MCF 10A (cell line): ENCODE results near the gene ADAMTS4. TPM values are rescaled to one million over a fixed set of nuclear protein-coding genes. Genes with fewer than 3 reads are reported as not detected.

Experiments used
- BruUV-seq: library from RNA; stranded (reverse); fragments of 400-500 nt; replicated peaks from 2 replicates; lab custom pipeline; 2021; lab: Mats Ljungman, UMichigan
- CTCF ChIA-PET: fragments of 300-600 bp; sonication (Branson Sonifier 250); formaldehyde crosslinking; extraction: SDS; loops from one replicate; lab custom pipeline; 2021; ENCODE audit warnings: antibody characterized with exemption, inconsistent platforms; lab: Yijun Ruan, JAX
- POLR2A ChIA-PET: fragments of 300-600, 350-650 bp; sonication (Branson Sonifier 250); formaldehyde crosslinking; extraction: SDS; loops from one replicate; lab custom pipeline; 2020; ENCODE audit warnings: antibody characterized with exemption, inconsistent platforms; lab: Yijun Ruan, JAX
- DNase-seq: peaks from one replicate; pipeline ENCODE4 v3.0.0-alpha.2; 2018; ENCODE audit not compliant: unreplicated experiment
- H3K27ac Mint-ChIP-seq: one replicate; pipeline ENCODE4 v1.8.0; 2022; ENCODE audit warnings: mild to moderate bottlenecking, low read depth, mixed read lengths; ENCODE audit not compliant: unreplicated experiment
- H3K27me3 Mint-ChIP-seq: one replicate; pipeline ENCODE4 v1.8.0; 2022; ENCODE audit warnings: mixed read lengths; ENCODE audit not compliant: insufficient read depth, unreplicated experiment
- H3K36me3 Mint-ChIP-seq: one replicate; pipeline ENCODE4 v1.8.0; 2022; ENCODE audit warnings: mild to moderate bottlenecking, moderate library complexity, mixed read lengths; ENCODE audit not compliant: insufficient read depth, unreplicated experiment
- H3K4me1 Mint-ChIP-seq: one replicate; pipeline ENCODE4 v1.8.0; 2022; ENCODE audit warnings: mixed read lengths; ENCODE audit not compliant: insufficient read depth, unreplicated experiment
- H3K4me3 Mint-ChIP-seq: one replicate; pipeline ENCODE4 v1.8.0; 2022; ENCODE audit warnings: mild to moderate bottlenecking, moderate library complexity, mixed read lengths; ENCODE audit not compliant: unreplicated experiment
- H3K9me3 Mint-ChIP-seq: one replicate; pipeline ENCODE4 v1.8.0; 2022; ENCODE audit warnings: mixed read lengths; ENCODE audit not compliant: unreplicated experiment
- intact Hi-C: fragments of 100-400 bp; cut with micrococcal nuclease; formaldehyde crosslinking; loops from 2 replicates; pipeline ENCODE4 v1.14.1; 2022
- total RNA-seq: library from RNA; stranded (reverse); gene quantifications from 2 replicates; pipeline ENCODE4 v1.2.3, GENCODE V29; 2022
- TF ChIP-seq, protein P1 (sequence below): fragments of 200-600 bp; IDR thresholded peaks from one replicate; pipeline ENCODE4 v1.8.0; 2022; ENCODE audit warnings: antibody characterized with exemption, mild to moderate bottlenecking; ENCODE audit not compliant: unreplicated experiment

ADAMTS4 gene
- total RNA-seq, 1 experiment from 2014 or later: not detected

DNA sequence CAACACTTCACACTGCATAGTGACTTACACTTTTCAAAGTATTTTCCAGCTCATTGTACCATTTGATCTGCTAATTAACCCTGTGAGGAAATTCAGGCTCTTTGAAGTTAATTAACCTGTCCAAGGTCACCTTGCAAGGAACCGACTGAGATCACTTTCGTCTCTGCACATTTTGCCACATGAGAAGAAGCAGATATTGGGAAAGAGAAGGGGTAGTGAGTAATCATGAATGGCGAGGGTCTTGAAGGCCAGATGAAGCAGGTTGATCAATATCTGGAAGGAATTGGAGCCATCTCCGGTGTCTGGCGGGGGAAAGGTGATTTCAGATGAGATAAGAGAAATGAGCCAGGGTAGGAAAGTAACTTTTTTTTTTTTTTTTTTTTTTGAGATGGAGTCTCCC lies 21.1 kb upstream of the ADAMTS4 start:
- no peak overlapping the region for H3K4me3 Mint-ChIP-seq
- ChIA-PET POLR2A (interaction anchor here (0.8 to 2.0 kb wide), 4 partner anchors 12 to 94 kb away, joined by 4 to 7 read pairs (median 6); partner anchors contain the start of genes NDUFS2 and SDHC), CTCF (interaction anchor here (0.5 to 18.5 kb wide), 9 partner anchors 9 to 165 kb away, joined by 3 to 444 read pairs (median 5); partner anchors contain the start of gene NDUFS2)
- no TSS peak for BruUV-seq
- H3K9me3 Mint-ChIP-seq: no peaks in the 10 kb centered on the region
- no peak overlapping the region for H3K27ac Mint-ChIP-seq
- no peaks in the 10 kb centered on the region for H3K27me3 Mint-ChIP-seq
- intact Hi-C loops: loop anchor here (10.0 kb wide), 1 partner anchor 515 kb away; no protein-coding TSS in a partner anchor
- H3K4me1 Mint-ChIP-seq: peaks cover 6% of the 10 kb centered on the region
- TF ChIP-seq, protein P1, sequence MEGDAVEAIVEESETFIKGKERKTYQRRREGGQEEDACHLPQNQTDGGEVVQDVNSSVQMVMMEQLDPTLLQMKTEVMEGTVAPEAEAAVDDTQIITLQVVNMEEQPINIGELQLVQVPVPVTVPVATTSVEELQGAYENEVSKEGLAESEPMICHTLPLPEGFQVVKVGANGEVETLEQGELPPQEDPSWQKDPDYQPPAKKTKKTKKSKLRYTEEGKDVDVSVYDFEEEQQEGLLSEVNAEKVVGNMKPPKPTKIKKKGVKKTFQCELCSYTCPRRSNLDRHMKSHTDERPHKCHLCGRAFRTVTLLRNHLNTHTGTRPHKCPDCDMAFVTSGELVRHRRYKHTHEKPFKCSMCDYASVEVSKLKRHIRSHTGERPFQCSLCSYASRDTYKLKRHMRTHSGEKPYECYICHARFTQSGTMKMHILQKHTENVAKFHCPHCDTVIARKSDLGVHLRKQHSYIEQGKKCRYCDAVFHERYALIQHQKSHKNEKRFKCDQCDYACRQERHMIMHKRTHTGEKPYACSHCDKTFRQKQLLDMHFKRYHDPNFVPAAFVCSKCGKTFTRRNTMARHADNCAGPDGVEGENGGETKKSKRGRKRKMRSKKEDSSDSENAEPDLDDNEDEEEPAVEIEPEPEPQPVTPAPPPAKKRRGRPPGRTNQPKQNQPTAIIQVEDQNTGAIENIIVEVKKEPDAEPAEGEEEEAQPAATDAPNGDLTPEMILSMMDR: no peak
- DNase-seq: no peak
- H3K36me3 Mint-ChIP-seq: peaks cover 11% of the 10 kb centered on the region

GRCh38 chr1:161219078-161219892 lies 20.4 kb upstream of the ADAMTS4 start:
- TF ChIP-seq, protein P1: no peak
- no peaks in the 10 kb centered on the region for H3K9me3 Mint-ChIP-seq
- H3K4me1 Mint-ChIP-seq: peaks cover 6% of the 10 kb centered on the region
- no peak overlapping the region for H3K4me3 Mint-ChIP-seq
- DNase-seq: no peak
- no peak overlapping the region for H3K27ac Mint-ChIP-seq
- intact Hi-C loops: no loop called here
- ChIA-PET POLR2A (interaction anchor here (0.8 to 2.0 kb wide), 5 partner anchors 8 to 95 kb away, joined by 4 to 7 read pairs (median 5); partner anchors contain the start of genes NDUFS2 and SDHC), CTCF (interaction anchor here (0.9 to 18.5 kb wide), 8 partner anchors 7 to 166 kb away, joined by 3 to 444 read pairs (median 104); partner anchors contain the start of genes NDUFS2 and TOMM40L)
- H3K36me3 Mint-ChIP-seq: peaks cover 18% of the 10 kb centered on the region
- BruUV-seq: no TSS peak
- no peaks in the 10 kb centered on the region for H3K27me3 Mint-ChIP-seq

- Mint-ChIP-seq H3K27ac (no peak overlapping the region), H3K36me3 (peaks cover 26% of the 10 kb centered on the region)
These were observed 19.6 kb upstream of the ADAMTS4 start for GRCh38 chr1:161218301-161219077.

More at GRCh38 chr1:161218301-161219077, 19.6 kb upstream of the ADAMTS4 start:
- BruUV-seq: no TSS peak
- TF ChIP-seq, protein P1: no peak
- H3K4me1 Mint-ChIP-seq: peaks cover 6% of the 10 kb centered on the region
- DNase-seq: no peak
- POLR2A ChIA-PET: interaction anchor here (0.6 to 3.6 kb wide), 5 partner anchors 7 to 96 kb away, joined by 3 to 20 read pairs (median 7); partner anchors contain the start of genes NDUFS2 and SDHC
- no peaks in the 10 kb centered on the region for H3K27me3 Mint-ChIP-seq
- no peaks in the 10 kb centered on the region for H3K9me3 Mint-ChIP-seq
- intact Hi-C loops: no loop called here
- CTCF ChIA-PET: interaction anchor here (0.9 to 18.5 kb wide), 8 partner anchors 8 to 167 kb away, joined by 3 to 444 read pairs (median 104); partner anchors contain the start of genes NDUFS2 and TOMM40L
- no peak overlapping the region for H3K4me3 Mint-ChIP-seq
